Activated gamma-delta T cell treated with anti-CD3 and anti-CD28 coated beads, Interleukin-2, amount 50 U/mL, for 16 hours (primary cell): ENCODE results near the gene NRCAM.
"Not testable (repeated sequence)": the region's sequence is repeated elsewhere in the genome, so short reads cannot be mapped to it uniquely, and the experiment has no call there.

Experiments
- DNase-seq: peaks from one replicate; pipeline ENCODE4 v3.0.0-alpha.2; 2020; ENCODE audit warnings: low read depth

NRCAM gene

GRCh38 chr7:108278281-108278680 is 178.0 kb downstream of the NRCAM start:
- DNase-seq = no peak

- not testable (repeated sequence) for DNase-seq
Measured at GRCh38 chr7:108274447-108274846, 181.8 kb downstream of the NRCAM start.

GRCh38 chr7:108272891-108273290 is 183.3 kb downstream of the NRCAM start:
- not testable (repeated sequence) for DNase-seq

- no peak for DNase-seq
Measured at GRCh38 chr7:108270385-108271015, 185.7 kb downstream of the NRCAM start.

- no peak for DNase-seq
Measured at GRCh38 chr7:108268200-108268820, 187.9 kb downstream of the NRCAM start.

- DNase-seq = no peak
Measured at GRCh38 chr7:108267615-108268014, 188.6 kb downstream of the NRCAM start.

- DNase-seq = no peak
Measured at GRCh38 chr7:108266491-108266890, 189.7 kb downstream of the NRCAM start.

GRCh38 chr7:108266035-108266434 is 190.2 kb downstream of the NRCAM start:
- DNase-seq = no peak

- DNase-seq = no peak
Measured at GRCh38 chr7:108265007-108265406, 191.2 kb downstream of the NRCAM start.

- no peak for DNase-seq
Measured at GRCh38 chr7:108263425-108263824, 192.8 kb downstream of the NRCAM start.

GRCh38 chr7:108261560-108262255 is 194.5 kb downstream of the NRCAM start:
- DNase-seq = no peak

- not testable (repeated sequence) for DNase-seq
Measured at GRCh38 chr7:108259447-108259846, 196.8 kb downstream of the NRCAM start.

- DNase-seq = no peak
Measured at GRCh38 chr7:108257954-108258353, 198.3 kb downstream of the NRCAM start.

- no peak for DNase-seq
Measured at GRCh38 chr7:108254259-108254658, 202.0 kb downstream of the NRCAM start.

GRCh38 chr7:108253275-108254044 is 202.8 kb downstream of the NRCAM start:
- no peak for DNase-seq

GRCh38 chr7:108252177-108252576 is 204.1 kb downstream of the NRCAM start:
- no peak for DNase-seq

GRCh38 chr7:108251700-108252099 is 204.5 kb downstream of the NRCAM start:
- no peak for DNase-seq

- no peak for DNase-seq
Measured at GRCh38 chr7:108249453-108249852, 206.8 kb downstream of the NRCAM start.

- no peak for DNase-seq
Measured at GRCh38 chr7:108248821-108249220, 207.4 kb downstream of the NRCAM start.

- DNase-seq = no peak
Measured at GRCh38 chr7:108248418-108248817, 207.8 kb downstream of the NRCAM start.

- DNase-seq = no peak
Measured at GRCh38 chr7:108247614-108248013, 208.6 kb downstream of the NRCAM start.

- DNase-seq = no peak
Measured at GRCh38 chr7:108246227-108246837, 209.9 kb downstream of the NRCAM start.
